Activated CD8-positive, alpha-beta memory T cell treated with anti-CD3 and anti-CD28 coated beads for 36 hours (primary cell): Measurements from ENCODE around the gene ALOX5AP. TPM values are rescaled to one million over a fixed set of nuclear protein-coding genes. Genes with fewer than 3 reads are reported as not detected.
"Not testable (repeated sequence)": the region's sequence is repeated elsewhere in the genome, so short reads cannot be mapped to it uniquely, and the experiment has no call there.

Experiments
- CTCF ChIA-PET: fragments of 350-600 bp; sonication (Branson Sonifier 250); formaldehyde crosslinking; loops from one replicate; lab custom pipeline; 2021; ENCODE audit warnings: antibody characterized with exemption; lab: Charles Lee
- POLR2A ChIA-PET: fragments of 350-600 bp; sonication (Branson Sonifier 250); formaldehyde crosslinking; loops from one replicate; lab custom pipeline; 2021; ENCODE audit warnings: antibody characterized with exemption; lab: Charles Lee
- total RNA-seq, 2 experiments: library from RNA; stranded (reverse); gene quantifications; one replicate each; pipeline ENCODE4 v1.2.3, GENCODE V29; 2021

ALOX5AP gene
- total RNA-seq, 2 experiments from 2014 or later, result 33.4 to 34.1 TPM

DNA sequence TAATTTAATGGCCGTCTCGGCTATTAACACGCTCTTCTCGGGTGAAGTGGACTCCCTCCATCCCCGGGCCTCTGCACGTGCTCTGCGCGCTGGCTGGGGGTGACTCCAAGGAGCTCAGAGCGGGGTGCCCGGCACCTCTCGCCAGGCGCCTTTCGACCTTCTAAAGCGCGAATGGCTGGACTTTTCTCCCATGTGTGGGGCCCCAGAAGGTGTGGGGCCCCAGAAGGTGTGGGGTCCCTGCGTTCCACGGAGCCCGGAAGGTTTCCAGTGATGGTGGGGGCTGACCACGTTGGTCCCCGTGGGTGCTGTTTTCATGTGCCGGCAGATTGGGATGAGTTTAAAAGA is 3.3 kb upstream of the ALOX5AP start:
- CTCF ChIA-PET, result no interaction called here
- POLR2A ChIA-PET, result no interaction called here

DNA sequence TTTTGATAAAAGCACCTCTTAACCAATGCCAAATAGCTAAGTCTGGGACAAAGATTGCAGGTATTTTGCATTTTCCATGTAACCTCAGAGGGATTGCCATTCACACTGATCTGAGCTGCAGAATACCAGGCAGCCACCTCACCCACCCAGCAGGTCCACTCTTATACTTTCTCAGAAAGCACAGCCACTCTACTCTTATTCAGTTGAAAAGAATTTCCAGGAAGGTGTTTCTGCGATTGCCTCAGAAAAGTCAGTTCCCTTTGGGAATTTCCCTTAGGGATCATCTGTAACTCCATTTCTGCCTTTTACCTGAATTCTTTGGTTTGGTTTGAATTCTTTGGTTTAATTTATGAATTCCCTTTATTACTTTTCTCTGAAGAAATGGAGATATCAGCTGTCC is 904 bp upstream of the ALOX5AP start:
- ChIA-PET CTCF (no interaction called here), POLR2A (no interaction called here)

DNA sequence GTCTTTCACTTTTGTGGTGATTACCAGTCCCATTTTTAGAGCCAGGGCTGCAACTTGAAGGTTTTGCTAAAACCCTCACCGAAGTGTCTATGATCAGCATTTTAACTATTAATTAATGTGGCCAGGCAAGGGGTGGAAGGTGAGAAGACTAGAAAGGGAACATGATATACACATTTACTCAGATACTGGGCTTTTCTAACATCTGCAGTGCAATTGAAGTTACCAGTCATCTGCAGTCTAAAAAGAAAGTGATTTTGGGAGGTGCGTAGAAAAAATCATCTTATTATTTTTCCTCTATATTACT is 481 bp downstream of the ALOX5AP start:
- POLR2A ChIA-PET, result interaction anchor here (0.6 to 0.7 kb wide), 2 partner anchors 36 to 39 kb away, joined by 4 to 5 read pairs; no protein-coding TSS in a partner anchor
- CTCF ChIA-PET, result interaction anchor here (0.7 kb wide), 1 partner anchor 61 kb away, joined by 3 read pairs; no protein-coding TSS in a partner anchor

DNA sequence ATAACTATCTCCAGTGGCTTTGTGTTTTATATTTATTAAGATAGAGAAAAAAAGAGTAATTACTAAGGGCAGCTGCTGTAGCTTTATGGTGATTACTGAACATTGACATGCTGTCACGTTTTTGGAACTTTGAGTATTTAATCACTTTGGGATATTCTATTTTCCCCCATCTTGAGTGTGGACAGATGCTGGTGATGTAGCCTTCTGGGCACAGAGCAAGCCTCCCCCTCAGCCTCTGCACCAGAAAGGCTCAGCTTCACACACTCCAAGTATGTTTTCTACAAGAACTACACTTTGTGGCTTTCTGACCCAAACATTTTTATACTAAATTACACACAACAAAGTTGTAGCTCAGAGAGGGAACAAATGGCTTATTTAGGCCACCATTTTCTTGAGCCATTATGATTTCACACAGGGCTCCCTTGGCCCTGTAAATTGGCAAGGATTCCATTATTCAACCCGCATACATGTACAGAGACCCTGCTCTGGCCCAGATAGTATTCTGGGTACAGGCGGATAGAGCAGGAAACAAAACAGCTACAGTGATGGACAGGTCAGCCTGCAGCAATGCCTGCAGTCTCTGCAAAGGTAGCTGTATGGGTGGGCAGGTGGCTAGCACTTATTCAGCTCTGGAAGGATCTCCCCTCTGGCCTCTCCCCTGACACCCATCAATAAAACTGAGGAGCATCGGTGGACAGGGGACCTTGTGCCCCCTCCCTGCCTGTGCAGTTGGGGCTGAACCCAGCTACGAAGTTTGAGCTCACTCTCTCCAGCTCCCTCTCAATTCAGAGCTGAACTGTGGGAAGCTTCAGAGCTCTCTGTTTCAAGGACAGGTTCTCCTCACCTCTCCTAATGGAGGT is 1.3 kb downstream of the ALOX5AP start:
- CTCF ChIA-PET, result interaction anchor here (1.6 kb wide), 1 partner anchor 37 kb away, joined by 3 read pairs; no protein-coding TSS in a partner anchor

DNA sequence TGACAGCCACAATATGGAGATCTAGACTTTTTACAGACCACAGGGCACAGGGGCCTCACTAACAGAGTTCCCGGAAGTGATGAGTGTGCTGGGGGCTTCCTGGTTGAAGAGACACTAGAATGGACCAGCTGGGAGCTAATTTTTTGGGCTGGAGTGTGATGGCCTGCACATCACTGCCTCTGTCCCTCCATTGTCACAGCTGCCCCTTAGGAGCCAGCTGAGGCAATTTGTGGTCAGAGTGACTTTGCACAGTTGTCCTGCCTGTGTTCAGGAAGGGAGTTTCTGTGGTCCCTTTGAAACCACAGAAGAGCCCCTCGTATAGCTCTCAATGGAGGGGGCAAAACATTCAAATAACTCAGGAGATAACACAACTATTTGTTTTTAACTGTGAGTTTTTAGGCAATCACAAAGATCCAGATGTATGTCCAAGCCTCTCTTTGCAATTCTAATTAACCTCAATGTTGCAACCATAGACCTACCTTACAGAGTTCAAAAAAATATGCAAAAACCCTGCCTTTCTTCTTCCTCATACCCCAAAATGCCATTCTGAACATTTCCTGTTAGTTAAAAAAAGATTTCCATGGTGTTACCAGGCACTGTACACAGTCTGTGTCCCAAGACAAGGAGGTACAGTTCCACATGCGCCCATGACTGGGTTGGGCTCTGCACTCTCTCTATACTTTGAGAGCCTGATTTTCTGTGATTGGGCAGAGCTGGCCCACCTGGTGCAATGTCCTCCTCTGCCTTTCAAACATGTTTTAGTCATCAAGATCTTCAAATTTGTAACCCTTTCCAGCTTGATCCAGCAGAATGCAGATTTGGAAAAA is 2.4 kb downstream of the ALOX5AP start:
- POLR2A ChIA-PET, result interaction anchor here (1.1 kb wide), 1 partner anchor 121 kb away, joined by 5 read pairs; no protein-coding TSS in a partner anchor
- CTCF ChIA-PET, result interaction anchor here (1.6 kb wide), 1 partner anchor 36 kb away, joined by 3 read pairs; no protein-coding TSS in a partner anchor

More for the DNA sequence above, 1.3 kb downstream of the ALOX5AP start:
- POLR2A ChIA-PET, result interaction anchor here (0.5 to 1.1 kb wide), 2 partner anchors 120 to 261 kb away, joined by 4 to 5 read pairs; no protein-coding TSS in a partner anchor

DNA sequence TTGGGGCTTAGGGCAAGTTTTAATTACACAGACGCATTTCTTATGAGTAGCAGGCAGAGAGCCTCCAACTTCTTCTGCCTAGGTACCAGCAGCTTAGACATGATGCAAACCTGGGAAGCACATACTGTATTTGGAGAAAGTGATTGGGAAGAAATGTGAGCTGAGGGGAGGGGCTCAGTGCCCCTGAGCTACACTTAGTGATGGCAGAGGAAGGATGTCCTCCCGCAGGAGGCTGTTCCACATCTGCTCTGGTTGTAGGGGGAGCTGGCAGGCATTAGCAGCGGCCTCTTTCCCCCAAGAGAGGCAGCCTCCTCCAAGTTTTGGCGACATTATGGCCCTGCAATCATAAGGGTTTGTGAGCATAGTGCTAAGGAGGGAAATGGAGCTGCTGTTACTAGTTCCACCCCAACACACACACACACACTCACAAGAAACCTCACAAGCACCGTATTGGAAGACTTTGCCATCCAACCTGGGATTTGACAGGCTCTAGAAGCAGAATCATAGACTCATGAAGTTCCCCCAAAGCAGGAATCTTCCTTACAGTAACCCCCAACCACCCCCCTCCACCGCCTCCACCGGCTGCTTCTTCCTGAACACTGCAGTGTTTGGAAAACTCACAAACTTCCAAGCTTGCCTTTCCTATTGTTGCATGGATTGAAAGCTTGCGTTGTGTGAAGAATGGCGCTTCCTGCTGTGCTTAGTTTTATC is 3.3 kb downstream of the ALOX5AP start:
- POLR2A ChIA-PET, result no interaction called here

DNA sequence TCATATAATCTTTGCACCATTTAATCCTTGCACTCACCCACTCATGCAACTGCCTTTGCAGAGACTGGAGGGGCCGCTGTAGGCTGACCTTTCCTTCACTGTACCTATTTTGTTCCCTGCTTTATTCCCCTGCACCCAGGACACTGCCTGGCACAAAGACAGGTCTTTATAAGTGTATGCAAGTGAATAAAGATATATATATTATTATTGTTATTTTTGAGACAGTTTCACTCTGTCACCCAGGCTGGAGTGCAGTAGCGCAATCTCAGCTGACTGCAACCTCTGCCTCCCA is 3.8 kb downstream of the ALOX5AP start:
- POLR2A ChIA-PET, result interaction anchor here (1.0 kb wide), 1 partner anchor 35 kb away, joined by 3 read pairs; no protein-coding TSS in a partner anchor
- CTCF ChIA-PET, result interaction anchor here (0.7 to 1.1 kb wide), 2 partner anchors 56 to 294 kb away, joined by 3 read pairs; no protein-coding TSS in a partner anchor

More for the DNA sequence above, 3.3 kb downstream of the ALOX5AP start:
- CTCF ChIA-PET, result interaction anchor here (0.7 to 1.6 kb wide), 2 partner anchors 35 to 295 kb away, joined by 3 read pairs; no protein-coding TSS in a partner anchor

DNA sequence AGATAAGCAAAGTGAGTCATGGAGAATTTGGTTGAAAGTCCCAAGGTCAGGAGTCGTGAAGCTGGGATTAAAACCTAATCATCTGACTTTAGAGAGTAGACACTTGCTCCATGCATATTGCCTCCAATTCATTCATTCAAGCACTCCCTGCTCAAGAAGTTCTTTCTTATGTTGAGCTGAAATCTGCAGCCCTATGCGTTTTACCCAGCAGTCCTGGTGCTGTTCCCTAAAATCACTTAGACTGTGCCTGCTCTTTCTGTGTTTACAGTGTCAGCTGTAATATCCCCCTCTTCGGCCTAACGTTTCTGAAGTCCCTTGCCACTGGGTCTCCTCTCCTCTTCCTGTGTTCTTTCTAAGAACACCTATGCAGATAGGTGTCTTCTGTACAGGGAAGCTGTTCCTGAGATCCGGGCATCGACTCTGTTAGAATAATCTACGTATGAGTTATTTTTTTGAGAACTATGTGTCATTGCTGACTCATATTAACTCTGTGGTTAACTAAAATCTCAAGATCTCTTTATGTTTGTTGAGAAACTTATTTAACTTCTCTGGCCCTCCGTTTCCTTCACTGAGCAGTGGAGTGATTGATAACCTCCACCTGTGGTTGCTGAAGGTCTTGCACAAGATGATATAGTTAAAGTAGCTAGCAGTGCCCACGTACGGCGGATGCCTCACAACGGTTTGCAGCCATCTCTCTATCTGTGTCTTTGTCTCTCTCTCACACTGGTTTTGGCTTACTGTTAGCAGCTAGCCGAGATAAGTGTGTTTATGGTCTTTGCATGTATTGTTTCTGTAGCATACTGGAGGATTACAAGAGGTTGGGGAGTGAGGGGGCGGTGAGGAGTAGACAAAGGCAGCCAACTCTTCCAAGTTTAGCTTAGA is 4.7 kb downstream of the ALOX5AP start:
- CTCF ChIA-PET, result interaction anchor here (0.6 to 1.1 kb wide), 3 partner anchors 55 to 102 kb away, joined by 3 read pairs; no protein-coding TSS in a partner anchor

DNA sequence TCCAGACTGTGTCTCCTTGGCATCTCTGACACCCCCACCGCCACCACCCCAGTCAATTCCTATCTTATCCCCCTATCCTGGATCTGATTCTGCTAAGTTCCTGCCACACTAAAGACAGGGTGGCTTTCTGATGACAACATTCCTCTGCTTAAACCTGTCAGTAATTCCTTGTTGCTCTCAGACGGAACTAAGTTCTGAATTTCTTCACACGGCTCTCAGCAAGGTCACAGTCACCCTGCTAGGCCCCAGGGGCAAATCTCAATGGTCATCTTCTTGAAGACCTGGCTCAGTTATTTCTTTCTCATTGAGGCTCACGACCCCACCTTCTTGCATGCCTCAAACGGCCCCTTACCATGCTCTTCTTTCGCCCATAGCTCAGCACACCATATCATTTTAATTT is 7.6 kb downstream of the ALOX5AP start:
- ChIA-PET POLR2A (no interaction called here), CTCF (no interaction called here)

More for the DNA sequence above, 4.7 kb downstream of the ALOX5AP start:
- POLR2A ChIA-PET, result interaction anchor here (1.0 kb wide), 1 partner anchor 34 kb away, joined by 3 read pairs; no protein-coding TSS in a partner anchor

DNA sequence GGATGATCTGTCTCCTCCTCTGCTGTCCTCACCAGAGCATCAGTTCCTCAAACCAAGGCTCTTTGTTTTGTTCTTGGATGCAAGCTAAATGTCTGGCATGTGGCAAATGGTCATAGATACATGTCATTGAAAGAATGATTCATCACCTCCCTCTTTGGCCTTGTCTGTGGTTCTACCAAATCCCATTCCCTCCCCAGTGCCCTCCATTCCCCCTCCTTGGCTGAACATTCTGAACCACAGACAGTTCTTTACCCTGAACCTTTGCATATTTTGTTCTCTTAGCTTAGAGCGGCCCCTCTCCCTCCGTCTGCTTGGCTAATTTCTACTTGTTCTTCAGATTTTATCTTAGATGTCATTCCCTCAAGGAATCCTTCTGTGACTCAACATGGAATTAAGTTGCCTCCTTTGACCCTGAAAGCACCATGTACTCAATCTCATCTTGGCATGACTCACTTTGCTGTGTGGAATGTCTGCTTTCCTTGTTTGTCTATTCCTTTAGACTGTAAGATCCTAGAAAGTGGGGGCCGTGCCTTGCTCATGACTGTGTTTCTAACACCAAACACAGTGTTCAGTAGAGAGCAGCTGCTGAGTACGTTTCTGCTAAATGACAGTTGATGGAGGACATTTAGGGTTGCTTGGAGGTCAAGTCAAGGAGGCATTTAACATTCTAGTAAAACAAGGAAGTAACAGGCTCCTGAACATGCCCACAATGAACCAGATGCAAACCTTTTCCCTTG is 8.1 kb downstream of the ALOX5AP start:
- ChIA-PET CTCF (no interaction called here), POLR2A (interaction anchor here (1.0 kb wide), 1 partner anchor 372 kb away, joined by 3 read pairs; no protein-coding TSS in a partner anchor)

DNA sequence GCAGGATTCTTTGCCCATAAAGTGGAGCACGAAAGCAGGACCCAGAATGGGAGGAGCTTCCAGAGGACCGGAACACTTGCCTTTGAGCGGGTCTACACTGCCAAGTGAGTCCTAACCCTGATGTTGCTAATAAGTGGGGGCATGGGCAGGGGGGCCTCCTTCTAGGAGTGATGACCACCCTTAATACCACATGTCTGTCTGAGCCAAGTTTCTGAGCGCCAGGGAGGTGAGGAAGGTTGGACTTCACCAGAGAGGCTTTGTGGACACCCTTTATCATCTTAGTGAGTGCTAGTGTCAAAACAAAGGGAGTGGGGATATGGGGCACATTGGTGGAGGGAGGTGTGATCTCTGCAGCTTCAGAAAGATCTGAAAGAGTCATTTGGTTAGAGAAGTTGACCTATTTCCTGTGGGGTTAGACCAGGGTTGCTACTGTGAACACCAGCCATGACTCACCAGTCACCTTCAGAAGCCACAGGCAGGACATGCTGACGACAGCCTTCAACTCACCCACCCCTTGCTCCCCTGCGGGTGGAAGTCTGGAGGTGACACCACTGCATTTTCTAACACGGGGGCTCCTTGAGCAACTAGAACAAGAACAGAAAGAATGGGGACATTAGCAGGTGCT is 8.8 kb downstream of the ALOX5AP start:
- CTCF ChIA-PET, result no interaction called here
- POLR2A ChIA-PET, result interaction anchor here (1.0 kb wide), 1 partner anchor 373 kb away, joined by 3 read pairs; no protein-coding TSS in a partner anchor

DNA sequence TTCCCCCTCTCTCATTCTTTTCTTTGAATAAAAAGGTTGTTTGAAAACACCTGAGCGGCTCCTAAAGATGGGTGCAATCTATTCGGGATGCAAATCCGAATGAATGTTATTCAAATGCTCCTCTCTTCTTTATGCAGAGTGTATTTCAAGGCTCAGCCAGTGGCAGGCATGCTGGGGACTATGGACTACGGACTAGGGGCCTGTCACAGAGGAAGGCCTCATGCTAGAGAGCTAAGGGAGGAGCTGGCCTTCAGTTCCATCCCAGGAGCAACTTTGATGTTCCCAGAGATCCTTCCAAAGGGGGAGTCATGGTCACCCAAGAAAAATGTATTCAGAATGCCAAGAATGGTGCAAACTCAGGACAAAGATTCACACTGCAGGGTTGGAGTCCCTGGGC is 9.3 kb downstream of the ALOX5AP start:
- CTCF ChIA-PET, result no interaction called here

DNA sequence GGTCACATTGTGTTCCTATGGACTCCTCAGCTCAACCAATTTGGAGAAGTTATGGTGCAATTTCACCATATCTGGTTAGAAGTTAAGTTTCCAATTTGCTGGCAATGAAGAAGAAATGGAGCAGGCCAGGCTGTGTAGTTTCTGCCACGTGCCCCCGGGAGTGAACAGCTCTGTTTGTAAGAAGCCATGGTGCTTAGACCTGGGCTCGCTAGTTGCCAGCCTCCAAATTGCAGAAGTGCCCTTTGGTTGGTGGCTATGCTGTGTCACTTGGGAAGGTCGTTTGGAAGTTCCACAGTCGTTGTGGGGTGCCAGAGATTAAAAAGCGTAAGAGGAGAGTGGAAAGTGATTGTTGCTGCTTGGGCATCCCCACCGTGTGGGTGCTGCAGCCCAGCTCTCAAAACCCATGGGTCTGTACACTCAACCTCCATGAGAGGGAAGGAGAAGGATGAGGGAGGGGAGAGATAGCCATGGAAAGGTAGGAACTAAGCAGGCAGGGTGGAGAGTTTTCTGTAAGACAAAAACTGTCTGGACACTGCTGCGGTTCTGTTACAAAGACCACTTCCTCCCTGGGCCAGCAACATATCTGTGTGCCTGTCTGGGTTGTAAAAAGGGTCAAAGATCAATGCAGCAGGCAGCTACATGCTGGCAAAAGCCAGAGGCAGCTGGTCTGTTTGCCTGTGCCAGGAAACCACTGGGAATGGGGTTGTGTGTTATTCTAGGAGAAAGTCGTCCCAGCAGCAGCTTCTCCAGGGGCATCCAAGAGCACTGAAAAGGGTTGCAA is 10.8 kb downstream of the ALOX5AP start:
- ChIA-PET CTCF (interaction anchor here (1.2 kb wide), 1 partner anchor 59 kb away, joined by 4 read pairs; no protein-coding TSS in a partner anchor), POLR2A (no interaction called here)

More for the DNA sequence above, 9.3 kb downstream of the ALOX5AP start:
- POLR2A ChIA-PET, result interaction anchor here (1.0 kb wide), 1 partner anchor 373 kb away, joined by 3 read pairs; no protein-coding TSS in a partner anchor

DNA sequence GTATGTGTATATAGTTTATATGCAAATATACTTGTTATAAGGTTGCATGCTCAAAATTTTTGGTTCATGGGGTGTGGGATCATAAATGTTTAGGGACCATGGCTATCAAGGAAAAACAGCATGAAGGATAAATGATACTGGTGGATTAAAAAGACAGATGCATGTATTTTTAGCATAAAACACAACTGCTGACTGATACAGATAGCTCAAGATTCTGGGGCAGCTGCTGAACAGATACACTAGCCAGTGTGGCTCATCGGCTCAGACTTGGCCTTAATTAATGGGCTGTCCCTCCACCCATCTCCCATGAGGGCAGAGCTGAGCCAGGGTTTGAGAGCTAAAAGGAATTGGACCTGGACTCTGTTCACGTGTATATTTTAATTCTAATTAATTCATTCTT is 11.4 kb downstream of the ALOX5AP start:
- CTCF ChIA-PET, result interaction anchor here (1.2 kb wide), 1 partner anchor 59 kb away, joined by 4 read pairs; no protein-coding TSS in a partner anchor

DNA sequence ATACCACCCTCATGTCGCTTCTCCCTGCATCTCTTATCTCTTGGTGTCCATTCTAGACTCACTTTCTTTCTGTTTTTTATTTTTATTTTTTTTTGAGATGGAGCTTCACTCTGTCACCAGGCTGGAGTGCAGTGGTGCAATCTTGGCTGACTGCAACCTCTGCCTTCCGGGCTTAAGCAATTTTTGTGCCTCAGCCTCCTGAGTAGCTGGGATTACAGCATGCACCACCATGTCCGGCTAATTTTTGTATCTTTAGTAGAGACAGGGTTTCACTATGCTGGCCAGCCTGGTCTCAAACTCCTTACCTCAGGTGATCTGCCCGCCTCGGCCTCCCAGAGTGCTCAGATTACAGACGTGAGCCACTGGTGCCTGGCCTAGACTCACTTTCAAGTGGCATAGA is 12.5 kb downstream of the ALOX5AP start:
- CTCF ChIA-PET, POLR2A ChIA-PET: not testable (repeated sequence)

More for the DNA sequence above, 11.4 kb downstream of the ALOX5AP start:
- POLR2A ChIA-PET, result no interaction called here

DNA sequence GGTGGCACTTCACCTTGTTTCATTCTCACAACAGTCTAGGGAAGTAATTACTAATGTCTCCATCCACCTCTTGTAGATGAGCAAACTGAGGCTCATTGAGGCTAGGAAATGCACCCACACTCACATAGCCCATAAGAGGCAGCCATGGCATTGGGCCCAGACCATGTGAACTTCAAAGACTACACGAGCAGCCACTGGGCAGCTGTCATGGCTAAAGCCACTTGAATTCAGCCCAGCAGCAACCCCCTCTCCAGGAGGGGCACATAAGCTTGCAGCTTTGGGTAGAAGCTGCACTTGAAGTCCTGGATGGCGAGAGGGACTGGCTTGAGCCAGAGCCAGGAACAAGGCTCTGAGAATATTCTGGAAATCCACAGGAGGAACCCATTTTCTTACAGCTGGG is 13.4 kb downstream of the ALOX5AP start:
- ChIA-PET POLR2A (no interaction called here), CTCF (no interaction called here)
